Measurements from ENCODE around the gene EEF1G. TPM values are rescaled to one million over a fixed set of nuclear protein-coding genes. Genes with fewer than 3 reads are reported as not detected.

The EEF1G gene
- total RNA-seq, 2 experiments from 2014 or later = 1,778 to 2,328 TPM

- intact Hi-C loops (cut with micrococcal nuclease; ENCODE audit: unreplicated experiment) = no loop called here
- TF ChIP-seq CTCF (conservative IDR thresholded peaks at IDR 0.05; ENCODE audit: low read length) = no peak
- no peak for TF ChIP-seq EZH2phosphoT487 (IDR thresholded peaks at IDR 0.05; ENCODE audit: borderline replicate concordance, low read depth, low read length)
- Histone ChIP-seq H3K36me3 (ENCODE audit: insufficient read depth, low read length) (peaks cover 55% of the 10 kb centered on the region), H3K4me3 (ENCODE audit: low read depth, low read length, poor library complexity, severe bottlenecking) (no peak overlapping the region), H4K20me1 (ENCODE audit: insufficient read depth, low read length) (no peaks in the 10 kb centered on the region), H3K4me1 (ENCODE audit: insufficient read depth, low read length, poor library complexity, severe bottlenecking) (peaks cover 42% of the 10 kb centered on the region), H2AFZ (ENCODE audit: low read length) (no peak overlapping the region), H3K4me2 (ENCODE audit: low read length) (no peak overlapping the region), H3K79me2 (ENCODE audit: insufficient read depth, low read depth, low read length) (no peaks in the 10 kb centered on the region), H3K9me3 (ENCODE audit: low read length) (no peaks in the 10 kb centered on the region), H3K27ac (ENCODE audit: low read depth, low read length, poor library complexity, severe bottlenecking) (no peak overlapping the region), H3K9me2 (ENCODE audit: insufficient read depth, low read length) (no peaks in the 10 kb centered on the region)
- POLR2A ChIA-PET = interaction anchor here (0.6 kb wide), 1 partner anchor 435 kb away, joined by 3 read pairs; no protein-coding TSS in a partner anchor
- DNase-seq (ENCODE audit: low spot score) = no peak
- BruUV-seq (replicated peaks) = no TSS peak
- CTCF ChIA-PET (ENCODE audit: unreplicated experiment) = no interaction called here
Observed at GRCh38 chr11:62553839-62554361, 19.8 kb downstream of the EEF1G start.

- no peak for DNase-seq (ENCODE audit: low spot score)
- Histone ChIP-seq H3K9me2 (ENCODE audit: insufficient read depth, low read length) (no peaks in the 10 kb centered on the region), H4K20me1 (ENCODE audit: insufficient read depth, low read length) (no peaks in the 10 kb centered on the region), H3K9me3 (ENCODE audit: low read length) (no peaks in the 10 kb centered on the region), H3K27ac (ENCODE audit: low read depth, low read length, poor library complexity, severe bottlenecking) (no peak overlapping the region), H3K4me1 (ENCODE audit: insufficient read depth, low read length, poor library complexity, severe bottlenecking) (peaks cover 41% of the 10 kb centered on the region), H3K4me2 (ENCODE audit: low read length) (no peak overlapping the region), H3K4me3 (ENCODE audit: low read depth, low read length, poor library complexity, severe bottlenecking) (no peak overlapping the region), H3K79me2 (ENCODE audit: insufficient read depth, low read depth, low read length) (no peaks in the 10 kb centered on the region), H2AFZ (ENCODE audit: low read length) (no peak overlapping the region), H3K36me3 (ENCODE audit: insufficient read depth, low read length) (peaks cover 49% of the 10 kb centered on the region)
- CTCF ChIA-PET (ENCODE audit: unreplicated experiment) = no interaction called here
- POLR2A ChIA-PET = interaction anchor here (0.6 to 0.7 kb wide), 3 partner anchors 15 to 435 kb away, joined by 3 read pairs; no protein-coding TSS in a partner anchor
- TF ChIP-seq CTCF (conservative IDR thresholded peaks at IDR 0.05; ENCODE audit: low read length) (no peak), EZH2phosphoT487 (IDR thresholded peaks at IDR 0.05; ENCODE audit: borderline replicate concordance, low read depth, low read length) (no peak)
- intact Hi-C loops (cut with micrococcal nuclease; ENCODE audit: unreplicated experiment) = no loop called here
- BruUV-seq (replicated peaks) = no TSS peak
Observed at GRCh38 chr11:62553080-62553838, 20.4 kb downstream of the EEF1G start.

Data from OCI-LY7 (cell line).